ENCODE measurements around the gene PRRT3.
"Not testable (repeated sequence)": the region's sequence is repeated elsewhere in the genome, so short reads cannot be mapped to it uniquely, and the experiment has no call there.

Gene PRRT3

DNA sequence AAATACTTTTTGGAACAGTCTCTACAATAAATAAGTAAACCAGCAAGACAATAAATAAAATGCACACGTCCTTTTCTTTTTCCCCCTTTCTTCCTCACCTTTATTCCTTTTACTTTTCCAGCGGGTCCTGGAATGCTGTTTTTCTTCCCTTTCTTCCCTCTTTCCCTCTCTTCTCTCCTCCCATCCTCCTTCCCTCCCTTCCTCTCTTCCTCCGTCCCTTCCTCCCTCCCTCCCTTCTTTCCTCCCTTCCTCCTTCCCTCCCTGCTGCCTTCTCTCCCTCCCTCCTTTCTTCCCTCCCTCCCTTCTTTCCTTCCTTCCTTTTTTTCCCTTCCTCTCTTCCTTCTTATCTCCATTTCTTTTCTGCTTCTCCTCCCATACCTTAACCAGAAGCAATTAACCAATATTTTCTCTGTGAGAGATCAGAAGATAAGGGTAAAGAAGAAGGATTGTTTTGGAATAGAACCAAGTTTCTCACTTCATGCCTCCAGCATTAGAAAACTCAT is 52.9 kb downstream of the PRRT3 start:
- TF ChIP-seq, protein P1, sequence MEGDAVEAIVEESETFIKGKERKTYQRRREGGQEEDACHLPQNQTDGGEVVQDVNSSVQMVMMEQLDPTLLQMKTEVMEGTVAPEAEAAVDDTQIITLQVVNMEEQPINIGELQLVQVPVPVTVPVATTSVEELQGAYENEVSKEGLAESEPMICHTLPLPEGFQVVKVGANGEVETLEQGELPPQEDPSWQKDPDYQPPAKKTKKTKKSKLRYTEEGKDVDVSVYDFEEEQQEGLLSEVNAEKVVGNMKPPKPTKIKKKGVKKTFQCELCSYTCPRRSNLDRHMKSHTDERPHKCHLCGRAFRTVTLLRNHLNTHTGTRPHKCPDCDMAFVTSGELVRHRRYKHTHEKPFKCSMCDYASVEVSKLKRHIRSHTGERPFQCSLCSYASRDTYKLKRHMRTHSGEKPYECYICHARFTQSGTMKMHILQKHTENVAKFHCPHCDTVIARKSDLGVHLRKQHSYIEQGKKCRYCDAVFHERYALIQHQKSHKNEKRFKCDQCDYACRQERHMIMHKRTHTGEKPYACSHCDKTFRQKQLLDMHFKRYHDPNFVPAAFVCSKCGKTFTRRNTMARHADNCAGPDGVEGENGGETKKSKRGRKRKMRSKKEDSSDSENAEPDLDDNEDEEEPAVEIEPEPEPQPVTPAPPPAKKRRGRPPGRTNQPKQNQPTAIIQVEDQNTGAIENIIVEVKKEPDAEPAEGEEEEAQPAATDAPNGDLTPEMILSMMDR (IDR thresholded peaks at IDR 0.05; ENCODE audit: low read depth, low read length, missing control alignments) = no peak
- no peak overlapping the region for H3K4me3 ChIP-seq (replicated peaks; ENCODE audit: low read depth, low read length)
- no peak for DNase-seq (ENCODE audit: extremely low read depth, low read depth)

DNA sequence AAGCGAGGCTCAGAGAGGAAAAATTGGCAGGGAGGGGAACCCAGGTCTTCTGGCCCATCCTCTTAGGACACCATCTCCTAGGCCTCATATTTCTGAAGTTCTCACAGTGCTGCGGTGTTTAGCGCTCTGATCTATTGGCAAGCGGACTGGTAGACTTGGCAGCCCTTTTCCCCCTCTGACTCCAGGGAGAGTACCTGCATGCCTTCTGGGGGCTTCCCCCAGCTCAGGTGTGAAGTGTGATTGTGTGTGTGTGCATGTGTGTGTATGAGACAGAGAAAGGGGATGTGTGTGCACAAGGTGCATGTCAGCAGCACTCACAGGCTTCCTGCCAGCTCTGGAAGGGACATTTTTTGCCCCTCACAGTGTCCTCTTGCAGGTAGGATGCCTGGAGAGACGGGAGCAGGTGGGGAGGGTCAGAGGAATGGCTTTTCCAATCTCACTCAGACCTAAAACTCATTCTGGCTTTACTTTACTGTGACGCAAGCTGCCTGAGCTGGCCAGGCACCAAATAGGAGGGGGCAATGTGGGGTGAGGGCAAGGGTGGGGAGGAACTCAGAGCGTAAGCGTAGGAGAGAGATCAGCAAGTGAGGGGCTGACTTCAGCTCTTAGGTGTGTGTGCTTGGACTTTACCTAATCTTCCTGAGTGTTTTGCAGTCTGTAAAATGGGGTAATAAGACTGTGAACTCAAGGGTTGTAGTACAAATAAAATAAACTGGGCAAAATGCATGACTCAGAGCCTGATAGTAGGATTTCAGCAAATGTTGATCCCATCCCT is 53.6 kb downstream of the PRRT3 start:
- TF ChIP-seq, protein P1 (IDR thresholded peaks at IDR 0.05; ENCODE audit: low read depth, low read length, missing control alignments) = no peak
- no peak for DNase-seq (ENCODE audit: extremely low read depth, low read depth)
- H3K4me3 ChIP-seq (replicated peaks; ENCODE audit: low read depth, low read length) = no peak overlapping the region

DNA sequence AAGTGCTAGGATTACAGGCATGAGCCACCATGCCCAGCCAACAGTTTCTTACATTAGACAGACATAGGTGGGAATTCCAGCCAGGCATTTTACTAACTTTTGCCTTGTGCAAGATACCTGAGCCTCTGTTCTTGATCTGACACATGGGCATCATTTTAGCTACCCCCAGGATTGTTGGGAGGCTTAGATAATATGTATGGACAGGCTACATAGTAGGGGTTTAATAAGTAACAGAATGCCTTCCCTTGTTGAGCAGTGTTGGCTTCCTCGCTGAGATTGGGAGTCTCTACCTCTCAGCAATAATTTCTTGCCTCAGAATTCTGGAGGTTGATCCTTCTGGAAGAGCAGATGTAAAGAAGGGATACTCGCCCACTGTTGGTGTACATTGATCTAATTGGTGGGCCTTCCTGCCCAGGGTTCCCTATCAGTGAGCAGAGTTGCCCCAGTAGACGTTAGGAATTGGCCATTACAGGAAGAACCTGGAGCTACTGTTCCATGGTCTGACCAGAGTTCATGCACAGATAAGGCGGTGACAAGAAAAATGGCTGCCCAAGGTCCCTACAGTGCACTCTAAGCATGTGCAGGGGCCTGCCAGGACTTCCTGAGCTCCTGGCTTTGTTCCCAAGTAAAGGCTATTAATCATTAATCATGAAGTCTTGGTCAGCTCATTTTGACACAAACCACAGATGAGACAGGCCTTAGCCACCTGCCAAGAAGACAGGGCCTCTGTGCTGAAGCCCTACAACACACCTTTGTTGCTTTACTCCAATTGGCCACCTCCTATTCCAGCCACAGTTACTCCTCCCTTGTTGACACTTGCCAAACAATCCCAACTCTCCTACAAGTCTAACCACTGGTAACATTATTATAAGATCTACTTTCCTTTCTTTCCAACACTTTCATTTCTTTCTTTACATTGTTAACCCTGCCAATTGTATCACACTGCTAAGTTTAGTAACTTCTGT is 54.5 kb downstream of the PRRT3 start:
- H3K4me3 ChIP-seq (replicated peaks; ENCODE audit: low read depth, low read length) = no peak overlapping the region
- no peak for DNase-seq (ENCODE audit: extremely low read depth, low read depth)
- TF ChIP-seq, protein P1 (IDR thresholded peaks at IDR 0.05; ENCODE audit: low read depth, low read length, missing control alignments) = no peak

DNA sequence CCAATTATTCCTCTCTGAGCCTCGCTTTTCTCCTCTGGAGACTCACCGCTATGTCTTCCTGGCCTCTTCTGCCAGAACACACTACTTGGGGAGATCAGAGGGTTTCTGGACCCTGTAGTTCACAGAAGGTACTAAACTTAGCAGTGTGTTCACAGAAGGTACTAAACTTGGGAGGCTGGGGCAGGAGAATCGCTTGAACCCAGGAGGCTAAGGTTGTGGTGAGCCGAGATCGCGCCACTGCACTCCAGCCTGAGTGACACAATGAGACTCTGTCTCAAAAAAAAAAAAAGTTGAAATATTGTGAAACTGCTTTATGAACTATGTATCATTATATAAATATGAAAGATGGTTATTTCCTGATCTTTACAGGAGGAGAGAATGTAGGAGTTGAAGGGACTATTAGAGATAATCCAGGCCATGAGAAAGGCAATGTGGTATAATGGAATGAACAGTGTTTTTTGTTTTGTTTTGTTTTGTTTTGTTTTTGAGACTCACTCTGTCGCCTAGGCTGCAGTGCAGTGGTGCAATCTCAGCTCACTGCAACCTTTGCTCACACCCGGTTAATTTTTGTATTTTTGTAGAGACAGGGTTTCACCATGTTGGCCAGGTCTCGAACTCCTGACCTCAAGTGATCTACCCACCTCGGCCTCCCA is 55.3 kb downstream of the PRRT3 start:
- not testable (repeated sequence) for H3K4me3 ChIP-seq (replicated peaks; ENCODE audit: low read depth, low read length); DNase-seq (ENCODE audit: extremely low read depth, low read depth)

DNA sequence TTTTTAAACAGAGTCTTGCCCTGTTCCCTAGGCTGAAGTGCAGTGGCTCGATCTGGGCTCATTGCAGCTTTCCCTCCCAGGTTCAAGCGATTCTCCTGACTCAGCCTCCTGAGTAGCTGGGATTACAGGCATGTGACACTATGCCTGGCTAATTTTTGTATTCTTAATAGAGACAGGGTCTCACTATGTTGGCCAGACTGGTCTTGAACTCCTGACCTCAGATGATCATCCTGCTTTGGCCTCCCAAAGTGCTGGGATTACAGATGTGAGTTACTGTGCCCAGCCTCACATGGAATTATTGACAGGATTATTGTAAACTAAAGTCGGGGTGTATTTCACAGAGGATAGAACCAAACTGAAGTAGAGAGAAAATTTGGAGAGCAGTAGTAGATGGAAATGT is 56.5 kb downstream of the PRRT3 start:
- not testable (repeated sequence) for DNase-seq (ENCODE audit: extremely low read depth, low read depth); H3K4me3 ChIP-seq (replicated peaks; ENCODE audit: low read depth, low read length)
